ENCODE results near the gene SHC3. TPM values are rescaled to one million over a fixed set of nuclear protein-coding genes. Genes with fewer than 3 reads are reported as not detected.

Gene SHC3
- total RNA-seq, 1 donor from 2014 or later, result 0.10 TPM

- DNase-seq (ENCODE audit: low spot score), result no peak
Measured at GRCh38 chr9:88971131-88971960, 207.3 kb downstream of the SHC3 start.

GRCh38 chr9:88969646-88970373, 208.8 kb downstream of the SHC3 start:
- no peak for DNase-seq (ENCODE audit: low spot score)
- no peak for ATAC-seq

More at GRCh38 chr9:88971131-88971960, 207.3 kb downstream of the SHC3 start:
- no peak for ATAC-seq

DNA sequence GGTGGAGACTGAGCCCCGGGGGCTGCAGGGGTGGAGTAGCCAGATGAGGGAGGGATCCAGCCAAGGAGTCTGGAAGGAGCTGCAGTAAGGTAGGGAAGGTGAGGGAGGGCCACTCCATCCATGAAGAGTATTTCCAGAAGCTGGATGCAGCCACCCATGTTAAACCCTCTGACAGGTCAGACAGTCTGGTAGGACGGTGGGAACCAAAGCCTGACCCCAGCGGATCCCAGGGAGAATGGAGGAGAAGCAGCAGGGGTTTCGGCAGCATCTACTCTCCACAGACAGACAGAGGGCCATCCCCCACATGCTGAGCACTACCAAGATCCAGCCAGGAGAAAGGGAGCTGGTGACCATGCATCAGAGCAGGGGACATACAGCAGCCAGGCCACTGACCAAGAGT, 209.8 kb downstream of the SHC3 start:
- DNase-seq (ENCODE audit: low spot score) (no peak), ATAC-seq (no peak)

GRCh38 chr9:88966894-88967676, 211.5 kb downstream of the SHC3 start:
- ATAC-seq (no peak), DNase-seq (ENCODE audit: low spot score) (no peak)

DNA sequence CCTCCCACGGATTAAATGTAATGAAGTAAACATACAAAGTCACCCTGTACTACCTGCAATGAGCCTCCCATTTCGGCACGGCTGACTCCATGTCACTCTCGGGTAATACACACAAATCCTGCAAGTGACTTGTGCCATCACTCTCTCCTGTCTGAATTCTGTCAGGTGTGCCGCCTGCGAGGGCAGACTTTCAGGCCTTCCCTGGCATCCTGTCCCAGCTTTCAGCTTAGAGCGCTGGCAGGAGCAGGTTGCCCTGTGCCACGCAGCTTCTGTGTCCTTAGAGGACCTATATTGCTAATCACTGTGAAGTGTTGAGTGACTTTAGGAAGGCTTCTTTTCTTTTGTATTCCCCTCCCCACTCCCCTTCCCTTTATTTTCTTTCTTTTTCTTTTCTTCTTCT, 213.1 kb downstream of the SHC3 start:
- DNase-seq (ENCODE audit: low spot score), result no peak
- ATAC-seq, result no peak

GRCh38 chr9:88960632-88961031, 218.0 kb downstream of the SHC3 start:
- no peak for DNase-seq (ENCODE audit: low spot score)
- no peak for ATAC-seq

DNA sequence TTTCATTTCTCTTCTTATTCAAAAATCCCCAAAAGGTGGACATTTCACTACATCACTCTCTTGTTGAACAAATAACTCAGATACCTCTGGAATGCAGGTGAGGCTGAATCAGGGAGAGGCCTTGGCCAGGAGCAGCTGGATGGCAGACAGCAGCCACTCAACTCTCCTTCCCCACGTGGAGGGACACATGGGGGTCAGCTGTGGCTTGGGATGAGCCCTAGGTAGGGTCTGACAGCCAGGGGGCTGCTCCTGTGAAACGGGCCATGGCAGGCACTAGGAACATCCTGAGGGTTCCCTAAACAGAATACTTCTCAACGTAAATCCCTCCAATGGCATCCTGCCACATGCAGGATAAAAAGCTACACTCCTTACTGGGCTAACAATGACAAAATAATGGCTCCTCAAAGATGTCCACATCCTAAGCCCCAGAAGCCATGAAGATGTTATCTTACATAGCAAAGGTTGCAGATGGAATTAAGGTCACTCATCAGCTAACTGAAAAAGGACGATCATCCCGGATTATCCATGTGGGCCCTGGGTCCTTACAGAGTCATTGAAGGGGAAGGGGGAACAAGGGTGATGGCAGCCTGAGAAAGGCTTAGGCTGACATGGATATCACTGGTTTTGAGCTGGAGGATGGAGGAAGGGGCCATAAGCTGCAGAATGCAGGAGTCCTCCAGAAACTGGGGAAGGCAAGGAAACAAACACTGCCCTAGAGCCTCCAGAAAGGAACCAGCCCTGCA, 218.7 kb downstream of the SHC3 start:
- DNase-seq (ENCODE audit: low spot score) (no peak), ATAC-seq (no peak)

DNA sequence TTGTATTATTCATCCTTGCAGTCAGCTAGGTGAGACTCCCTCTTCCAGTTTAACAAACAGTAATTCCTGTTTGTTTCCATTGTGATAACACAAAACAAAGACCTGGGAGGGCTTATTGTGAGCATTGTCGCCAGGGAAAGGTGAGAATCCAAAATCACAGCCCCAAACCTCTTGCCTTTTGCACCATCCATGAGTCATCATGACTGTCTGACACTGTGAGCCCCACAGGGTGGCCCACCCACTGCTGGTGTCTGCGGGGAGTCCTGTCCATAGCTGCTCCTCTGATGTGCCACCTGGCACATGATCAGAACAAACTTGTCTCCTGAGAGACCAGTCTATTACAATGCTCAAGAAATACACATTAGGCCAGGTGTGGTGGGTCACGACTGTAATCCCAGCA, 221.1 kb downstream of the SHC3 start:
- ATAC-seq (no peak), DNase-seq (ENCODE audit: low spot score) (no peak)

Other genes with a start within 250 kb of the SHC3 start
- 2.0 TPM for gene S1PR3, start 187.3 kb downstream of the SHC3 start, total RNA-seq
- 4.4 TPM for gene CKS2, start 132.4 kb upstream of the SHC3 start, total RNA-seq
- gene SECISBP2, start 139.7 kb upstream of the SHC3 start, total RNA-seq, result 19.1 TPM